Body of pancreas (tissue), 4 donors: Measurements from ENCODE around the gene PRPF31.
A peak's percentile ranks its signal among the peaks of the same experiment; 100 is the strongest.

Experiments used
- POLR2A ChIP-seq, 3 donors: fragments of 450-650 bp; IDR thresholded peaks; one replicate each; pipeline ENCODE4 v1.6.1; 2016; ENCODE audit warnings: antibody characterized with exemption in 3 of 3, mild to moderate bottlenecking in 2 of 3
- TF ChIP-seq, protein P1 (sequence below), 7 experiments: fragments of 450-650 bp in 4 of 7; fragments of 200-600 bp in 3 of 7; sonication (generic) in 3 of 7; IDR thresholded peaks; one replicate each; pipeline ENCODE4 v1.5.1; 2016 to 2019; ENCODE audit warnings: antibody characterized with exemption in 7 of 7

DNA sequence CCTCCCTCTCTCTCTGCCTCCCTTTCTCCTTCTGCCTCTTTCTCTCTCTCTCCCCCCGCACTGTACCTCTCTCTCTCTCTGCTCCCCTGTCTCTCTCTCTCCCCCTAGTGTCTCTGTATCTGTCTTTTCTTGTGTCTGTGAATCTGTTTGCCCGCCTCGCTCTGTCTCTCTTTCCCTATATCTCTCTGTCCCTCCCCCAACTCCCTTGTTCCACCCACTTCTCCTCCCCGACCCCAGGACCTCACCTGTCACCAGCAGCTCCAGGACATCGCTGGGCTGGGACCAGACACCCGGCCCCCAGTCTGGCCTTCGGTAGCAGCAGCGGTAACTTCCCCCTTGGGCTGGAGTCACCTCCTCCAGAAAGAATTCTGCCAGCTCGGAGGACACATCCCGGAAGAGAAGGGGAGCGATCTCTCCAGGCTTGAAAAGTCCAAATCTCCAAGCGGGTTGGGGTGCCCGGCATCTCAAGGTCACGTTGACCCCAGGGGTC, 18.9 kb upstream of the PRPF31 start:
- TF ChIP-seq POLR2A (IDR thresholded peaks at IDR 0.05): peak in 1 of 3 donors; percentile 15
- TF ChIP-seq, protein P1, sequence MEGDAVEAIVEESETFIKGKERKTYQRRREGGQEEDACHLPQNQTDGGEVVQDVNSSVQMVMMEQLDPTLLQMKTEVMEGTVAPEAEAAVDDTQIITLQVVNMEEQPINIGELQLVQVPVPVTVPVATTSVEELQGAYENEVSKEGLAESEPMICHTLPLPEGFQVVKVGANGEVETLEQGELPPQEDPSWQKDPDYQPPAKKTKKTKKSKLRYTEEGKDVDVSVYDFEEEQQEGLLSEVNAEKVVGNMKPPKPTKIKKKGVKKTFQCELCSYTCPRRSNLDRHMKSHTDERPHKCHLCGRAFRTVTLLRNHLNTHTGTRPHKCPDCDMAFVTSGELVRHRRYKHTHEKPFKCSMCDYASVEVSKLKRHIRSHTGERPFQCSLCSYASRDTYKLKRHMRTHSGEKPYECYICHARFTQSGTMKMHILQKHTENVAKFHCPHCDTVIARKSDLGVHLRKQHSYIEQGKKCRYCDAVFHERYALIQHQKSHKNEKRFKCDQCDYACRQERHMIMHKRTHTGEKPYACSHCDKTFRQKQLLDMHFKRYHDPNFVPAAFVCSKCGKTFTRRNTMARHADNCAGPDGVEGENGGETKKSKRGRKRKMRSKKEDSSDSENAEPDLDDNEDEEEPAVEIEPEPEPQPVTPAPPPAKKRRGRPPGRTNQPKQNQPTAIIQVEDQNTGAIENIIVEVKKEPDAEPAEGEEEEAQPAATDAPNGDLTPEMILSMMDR (IDR thresholded peaks at IDR 0.05): peak in 2 of 7 experiments; percentile 11 to 19
